Osteoblast (primary cell): ENCODE measurements around the gene ZDHHC3. TPM values are rescaled to one million over a fixed set of nuclear protein-coding genes. Genes with fewer than 3 reads are reported as not detected.

ENCODE experiments used
- DNase-seq: peaks from one replicate; pipeline ENCODE4 v3.0.0; 2011; ENCODE audit warnings: low spot score, mixed read lengths; ENCODE audit not compliant: insufficient read length; ENCODE audit errors: missing footprints
- H2AFZ ChIP-seq: 2 replicates; pipeline ENCODE4 v1.6.0; 2011; ENCODE audit warnings: mild to moderate bottlenecking, low read length
- H3K27ac ChIP-seq: 2 replicates; pipeline ENCODE4 v1.5.1; 2011; ENCODE audit warnings: mild to moderate bottlenecking, low read depth, low read length, moderate library complexity
- H3K27me3 ChIP-seq: 2 replicates; pipeline ENCODE4 v1.6.0; 2012; ENCODE audit warnings: mild to moderate bottlenecking, control low read depth, inconsistent platforms, low read length, moderate library complexity; ENCODE audit not compliant: insufficient read depth
- H3K36me3 ChIP-seq: 2 replicates; pipeline ENCODE4 v1.5.1; 2011; ENCODE audit warnings: mild to moderate bottlenecking, low read length, control low read depth, moderate library complexity; ENCODE audit not compliant: insufficient read depth
- H3K4me1 ChIP-seq: 2 replicates; pipeline ENCODE4 v1.5.1; 2011; ENCODE audit warnings: mild to moderate bottlenecking, low read length, control low read depth, moderate library complexity; ENCODE audit not compliant: insufficient read depth
- H3K4me2 ChIP-seq: 2 replicates; pipeline ENCODE4 v1.6.0; 2011; ENCODE audit warnings: mild to moderate bottlenecking, low read length; ENCODE audit not compliant: insufficient read depth
- H3K4me3 ChIP-seq: fragments of 200-600 bp; sonication (generic); 3 replicates; pipeline ENCODE4 v1.5.1; 2012; ENCODE audit warnings: mild to moderate bottlenecking, low read length, inconsistent platforms; ENCODE audit not compliant: insufficient read depth
- H3K79me2 ChIP-seq: 2 replicates; pipeline ENCODE4 v1.6.0; 2012; ENCODE audit warnings: mild to moderate bottlenecking, low read length, control low read depth, inconsistent platforms; ENCODE audit not compliant: insufficient read depth
- H3K9me3 ChIP-seq: 2 replicates; pipeline ENCODE4 v1.5.1; 2011; ENCODE audit warnings: low read depth, low read length, control low read depth
- H4K20me1 ChIP-seq: 2 replicates; pipeline ENCODE4 v1.6.0; 2012; ENCODE audit warnings: mild to moderate bottlenecking, low read length, control low read depth; ENCODE audit not compliant: insufficient read depth
- CTCF ChIP-seq: IDR thresholded peaks from 2 replicates; pipeline ENCODE4 v1.5.1; 2011; ENCODE audit warnings: mild to moderate bottlenecking, low read depth, low read length, moderate library complexity; ENCODE audit errors: extremely low read depth
- total RNA-seq: library from RNA; depleted of rRNA; stranded (reverse); fragments of >200 nt; gene quantifications from 2 replicates; pipeline ENCODE4 v1.2.3, GENCODE V29; 2012

ZDHHC3 gene
- total RNA-seq, 1 donor: 61.2 TPM

GRCh38 chr3:44992555-44993470, 16.8 kb upstream of the ZDHHC3 start:
- H3K36me3 ChIP-seq: peaks cover 37% of the 10 kb centered on the region
- peaks cover 21% of the 10 kb centered on the region for H4K20me1 ChIP-seq
- peak overlapping the region; percentile 73 for H3K27ac ChIP-seq
- no peaks in the 10 kb centered on the region for H3K9me3 ChIP-seq
- peak; percentile 78 for TF ChIP-seq CTCF
- H2AFZ ChIP-seq: no peak overlapping the region
- DNase-seq: peak; percentile 83
- peaks cover 52% of the 10 kb centered on the region for H3K79me2 ChIP-seq
- H3K4me3 ChIP-seq: no peak overlapping the region
- peak overlapping the region; percentile 12 for H3K4me2 ChIP-seq
- peaks cover 36% of the 10 kb centered on the region for H3K4me1 ChIP-seq
- H3K27me3 ChIP-seq: no peaks in the 10 kb centered on the region

- H2AFZ ChIP-seq: no peak overlapping the region
- no peaks in the 10 kb centered on the region for H3K9me3 ChIP-seq
- no peak overlapping the region for H3K27ac ChIP-seq
Observed at GRCh38 chr3:44991326-44991725, 15.4 kb upstream of the ZDHHC3 start.

GRCh38 chr3:44989636-44990373, 13.8 kb upstream of the ZDHHC3 start:
- Histone ChIP-seq H3K4me1 (peaks cover 25% of the 10 kb centered on the region), H3K36me3 (peaks cover 23% of the 10 kb centered on the region), H3K27me3 (no peaks in the 10 kb centered on the region), H4K20me1 (peaks cover 28% of the 10 kb centered on the region), H3K79me2 (peaks cover 60% of the 10 kb centered on the region), H3K9me3 (no peaks in the 10 kb centered on the region), H3K4me3 (no peak overlapping the region), H3K27ac (no peak overlapping the region), H2AFZ (no peak overlapping the region), H3K4me2 (no peak overlapping the region)
- TF ChIP-seq CTCF: no peak
- no peak for DNase-seq

More at GRCh38 chr3:44991326-44991725, 15.4 kb upstream of the ZDHHC3 start:
- peaks cover 63% of the 10 kb centered on the region for H3K79me2 ChIP-seq
- no peak for DNase-seq
- H3K36me3 ChIP-seq: peaks cover 23% of the 10 kb centered on the region
- no peaks in the 10 kb centered on the region for H3K27me3 ChIP-seq
- TF ChIP-seq CTCF: no peak
- peaks cover 36% of the 10 kb centered on the region for H3K4me1 ChIP-seq
- H3K4me3 ChIP-seq: no peak overlapping the region
- H4K20me1 ChIP-seq: peaks cover 26% of the 10 kb centered on the region
- H3K4me2 ChIP-seq: no peak overlapping the region

- H3K79me2 ChIP-seq: peaks cover 63% of the 10 kb centered on the region
Observed at GRCh38 chr3:44989141-44989540, 13.2 kb upstream of the ZDHHC3 start.

More at GRCh38 chr3:44989141-44989540, 13.2 kb upstream of the ZDHHC3 start:
- TF ChIP-seq CTCF: no peak
- peaks cover 23% of the 10 kb centered on the region for H3K36me3 ChIP-seq
- H3K4me2 ChIP-seq: no peak overlapping the region
- no peak for DNase-seq
- peaks cover 33% of the 10 kb centered on the region for H4K20me1 ChIP-seq
- H3K4me3 ChIP-seq: no peak overlapping the region
- H3K9me3 ChIP-seq: no peaks in the 10 kb centered on the region
- no peaks in the 10 kb centered on the region for H3K27me3 ChIP-seq
- H2AFZ ChIP-seq: no peak overlapping the region
- H3K4me1 ChIP-seq: peaks cover 18% of the 10 kb centered on the region
- no peak overlapping the region for H3K27ac ChIP-seq
